B cell (primary cell): Measurements from ENCODE around the gene BCO2. TPM values are rescaled to one million over a fixed set of nuclear protein-coding genes. Genes with fewer than 3 reads are reported as not detected.

Experiments
- ATAC-seq: fragments of 200-7000 bp; cut with Tn5 transposase; one replicate; pipeline ENCODE4 v1.10.0; 2021; ENCODE audit warnings: low read depth, mild to moderate bottlenecking, moderate number of reproducible peaks, moderate library complexity
- CTCF ChIA-PET: fragments of 350-600 bp; sonication (Branson Sonifier 250); formaldehyde crosslinking; loops from one replicate; lab custom pipeline; 2021; ENCODE audit warnings: antibody characterized with exemption, inconsistent platforms; lab: Charles Lee
- POLR2A ChIA-PET: fragments of 350-600 bp; sonication (Branson Sonifier 250); formaldehyde crosslinking; loops from one replicate; lab custom pipeline; 2021; ENCODE audit warnings: antibody characterized with exemption; lab: Charles Lee
- DNase-seq: peaks from one replicate; pipeline ENCODE4 v3.0.0; 2013
- H2AFZ ChIP-seq: 2 replicates; pipeline ENCODE4 v1.6.1; 2012; ENCODE audit warnings: mild to moderate bottlenecking, low read depth, low read length; ENCODE audit not compliant: insufficient read depth, poor library complexity, severe bottlenecking
- H3K27ac ChIP-seq, 2 donors: 1 replicate in 1 of 2; 2 replicates in 1 of 2; pipeline ENCODE4 v1.5.1; 2012 to 2013; ENCODE audit warnings: low read length in 2 of 2, mild to moderate bottlenecking in 2 of 2, moderate library complexity in 1 of 2
- H3K27me3 ChIP-seq, 4 experiments: fragments of 200-600 bp in 1 of 4; sonication (generic) in 1 of 4; replicated peaks in 1 of 4; 1 replicate in 2 of 4; 2 replicates in 2 of 4; pipeline versions ENCODE4 v1.6.1 to v1.7.0; 2013 to 2016; ENCODE audit warnings: low read length in 3 of 4, mild to moderate bottlenecking in 2 of 4, mixed read lengths in 1 of 4, moderate library complexity in 1 of 4; ENCODE audit not compliant: insufficient read depth in 4 of 4, control insufficient read depth in 3 of 4; ENCODE audit errors: control extremely low read depth in 1 of 4
- H3K36me3 ChIP-seq, 2 experiments: replicated peaks in 1 of 2; 1 replicate in 1 of 2; 2 replicates in 1 of 2; pipeline versions ENCODE4 v1.6.1 to v1.7.1; 2013; ENCODE audit warnings: low read length in 1 of 2; ENCODE audit not compliant: insufficient read depth in 2 of 2, control insufficient read depth in 1 of 2; ENCODE audit errors: control extremely low read depth in 1 of 2, extremely low read depth in 1 of 2
- H3K4me1 ChIP-seq, 2 donors: fragments of 200-600 bp in 1 of 2; sonication (generic) in 1 of 2; 1 replicate in 1 of 2; 2 replicates in 1 of 2; pipeline versions ENCODE4 v1.5.1 to v1.6.1; 2013 to 2017; ENCODE audit warnings: low read length in 2 of 2; ENCODE audit not compliant: control insufficient read depth in 2 of 2, insufficient read depth in 2 of 2
- H3K4me2 ChIP-seq: replicated peaks from 2 replicates; pipeline ENCODE3; 2012; ENCODE audit warnings: mild to moderate bottlenecking, low read depth, low read length; ENCODE audit not compliant: poor library complexity, severe bottlenecking
- H3K4me3 ChIP-seq, 5 experiments: fragments of 200-600 bp in 1 of 5; sonication (generic) in 1 of 5; 1 replicate in 3 of 5; 2 replicates in 2 of 5; pipeline versions ENCODE4 v1.5.1 to v1.7.0; 2011 to 2016; ENCODE audit warnings: low read length in 4 of 5, mild to moderate bottlenecking in 4 of 5, low read depth in 2 of 5, control low read depth in 1 of 5, moderate library complexity in 1 of 5; ENCODE audit not compliant: insufficient read depth in 1 of 5; ENCODE audit errors: control extremely low read depth in 1 of 5, extremely low read depth in 1 of 5
- H3K79me2 ChIP-seq: fragments of 200-600 bp; sonication (generic); one replicate; pipeline ENCODE4 v1.6.0; 2016; ENCODE audit warnings: low read length; ENCODE audit not compliant: control insufficient read depth, insufficient read depth
- H3K9ac ChIP-seq: fragments of 200-600 bp; sonication (generic); 2 replicates; pipeline ENCODE4 v1.6.1; 2017; ENCODE audit warnings: mild to moderate bottlenecking, low read length, moderate library complexity
- H3K9me3 ChIP-seq, 3 donors: one replicate each; pipeline versions ENCODE4 v1.6.1 to v1.7.1; 2013; ENCODE audit warnings: low read length in 2 of 3; ENCODE audit not compliant: control insufficient read depth in 2 of 3, insufficient read depth in 1 of 3; ENCODE audit errors: control extremely low read depth in 1 of 3
- H4K20me1 ChIP-seq: 2 replicates; pipeline ENCODE4 v1.6.0; 2012; ENCODE audit warnings: mild to moderate bottlenecking, low read length; ENCODE audit not compliant: insufficient read depth, control insufficient read depth, poor library complexity, severe bottlenecking
- H3K27ac Mint-ChIP-seq: one replicate; pipeline ENCODE4 v1.8.0; 2021; ENCODE audit warnings: mixed read lengths
- H3K27me3 Mint-ChIP-seq: one replicate; pipeline ENCODE4 v1.8.0; 2021; ENCODE audit warnings: mixed read lengths
- H3K4me1 Mint-ChIP-seq: one replicate; pipeline ENCODE4 v1.8.0; 2021; ENCODE audit warnings: mixed read lengths
- H3K4me3 Mint-ChIP-seq: one replicate; pipeline ENCODE4 v1.8.0; 2021; ENCODE audit warnings: mixed read lengths
- H3K9me3 Mint-ChIP-seq: one replicate; pipeline ENCODE4 v1.8.0; 2022; ENCODE audit warnings: mixed read lengths; ENCODE audit not compliant: insufficient read depth
- EZH2 ChIP-seq: IDR thresholded peaks from 2 replicates; pipeline ENCODE4 v1.6.1; 2012; ENCODE audit warnings: borderline replicate concordance, low read depth, mild to moderate bottlenecking, moderate library complexity, low read length; ENCODE audit not compliant: insufficient read depth, poor library complexity, severe bottlenecking
- WGBS: methylation state at CpG from one replicate; pipeline ENCODE4 v1.1.5; 2013; ENCODE audit warnings: missing lambda C conversion rate; ENCODE audit not compliant: insufficient coverage; 5-methylcytosine and 5-hydroxymethylcytosine counted together
- intact Hi-C: fragments of 100-400 bp; cut with micrococcal nuclease; formaldehyde crosslinking; loops from one replicate; pipeline ENCODE4 v1.10.0; 2022
- polyA plus RNA-seq: library from polyadenylated mRNA; depleted of rRNA; stranded (reverse); fragments of >200 nt; gene quantifications from 2 replicates; pipeline ENCODE4 v1.2.3, GENCODE V29; 2012
- total RNA-seq, 2 donors: library from RNA; stranded (reverse); fragments of 120-200 nt in 1 of 2; gene quantifications; 1 replicate in 1 of 2; 2 replicates in 1 of 2; pipeline versions ENCODE4 v1.2.3 to v1.2.4, GENCODE V29; 2013 to 2022
- TF ChIP-seq, protein P1 (sequence below): fragments of 200-600 bp; IDR thresholded peaks from one replicate; pipeline ENCODE4 v1.8.0; 2022; ENCODE audit warnings: antibody characterized with exemption, mild to moderate bottlenecking

Gene BCO2
- total and polyA plus RNA-seq, 2 donors (not counting 1 experiment from before 2014, with no cell fraction given), result 1.7 to 1.8 TPM

DNA sequence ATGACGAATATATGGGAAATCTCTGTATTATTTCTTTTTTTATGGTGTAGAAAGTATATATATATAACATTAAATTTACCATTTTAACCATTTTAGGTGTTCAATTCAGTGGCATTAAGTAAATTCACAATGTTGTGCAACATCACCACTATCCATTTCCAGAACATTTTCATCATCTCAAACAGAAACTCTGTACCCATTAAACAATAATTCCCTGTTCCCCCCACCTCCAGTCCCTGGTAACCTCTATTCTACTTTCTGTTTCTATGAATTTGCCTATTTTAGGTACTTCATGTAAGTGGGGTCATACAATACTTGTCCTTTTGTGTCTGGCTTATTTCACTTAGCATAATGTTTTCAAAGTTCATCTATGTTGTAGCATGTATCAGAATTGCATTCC lies 35.6 kb downstream of the BCO2 start:
- H3K4me1 Mint-ChIP-seq, result peaks cover 8% of the 10 kb centered on the region
- H3K4me3 ChIP-seq, result no peak overlapping the region
- H3K9ac ChIP-seq, result no peak overlapping the region
- TF ChIP-seq, protein P1, sequence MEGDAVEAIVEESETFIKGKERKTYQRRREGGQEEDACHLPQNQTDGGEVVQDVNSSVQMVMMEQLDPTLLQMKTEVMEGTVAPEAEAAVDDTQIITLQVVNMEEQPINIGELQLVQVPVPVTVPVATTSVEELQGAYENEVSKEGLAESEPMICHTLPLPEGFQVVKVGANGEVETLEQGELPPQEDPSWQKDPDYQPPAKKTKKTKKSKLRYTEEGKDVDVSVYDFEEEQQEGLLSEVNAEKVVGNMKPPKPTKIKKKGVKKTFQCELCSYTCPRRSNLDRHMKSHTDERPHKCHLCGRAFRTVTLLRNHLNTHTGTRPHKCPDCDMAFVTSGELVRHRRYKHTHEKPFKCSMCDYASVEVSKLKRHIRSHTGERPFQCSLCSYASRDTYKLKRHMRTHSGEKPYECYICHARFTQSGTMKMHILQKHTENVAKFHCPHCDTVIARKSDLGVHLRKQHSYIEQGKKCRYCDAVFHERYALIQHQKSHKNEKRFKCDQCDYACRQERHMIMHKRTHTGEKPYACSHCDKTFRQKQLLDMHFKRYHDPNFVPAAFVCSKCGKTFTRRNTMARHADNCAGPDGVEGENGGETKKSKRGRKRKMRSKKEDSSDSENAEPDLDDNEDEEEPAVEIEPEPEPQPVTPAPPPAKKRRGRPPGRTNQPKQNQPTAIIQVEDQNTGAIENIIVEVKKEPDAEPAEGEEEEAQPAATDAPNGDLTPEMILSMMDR, result no peak
- no peak for TF ChIP-seq EZH2
- no peaks in the 10 kb centered on the region for H3K4me1 ChIP-seq
- peaks cover 0 to 2% (median 0%) of the 10 kb centered on the region in 3 donors for H3K9me3 ChIP-seq
- CTCF ChIA-PET, result no interaction called here
- ATAC-seq (no peak), DNase-seq (no peak)
- H3K4me2 ChIP-seq, result no peak overlapping the region
- H3K27me3 ChIP-seq, result peaks cover 0 to 2% (median 0%) of the 10 kb centered on the region in 4 experiments
- POLR2A ChIA-PET, result no interaction called here
- H3K36me3 ChIP-seq, result no peaks in the 10 kb centered on the region
- no peak overlapping the region for H3K27ac ChIP-seq
- H3K27me3 Mint-ChIP-seq, result peaks cover 18% of the 10 kb centered on the region
- no CpG with 5 or more reads among the region's 1 CpG for WGBS
- H2AFZ ChIP-seq, result no peak overlapping the region
- H4K20me1 ChIP-seq, result no peaks in the 10 kb centered on the region
- intact Hi-C loops, result no loop called here
- H3K79me2 ChIP-seq, result no peaks in the 10 kb centered on the region
- H3K4me3 Mint-ChIP-seq, result no peak overlapping the region
- H3K9me3 Mint-ChIP-seq, result no peaks in the 10 kb centered on the region
- no peak overlapping the region for H3K27ac Mint-ChIP-seq

DNA sequence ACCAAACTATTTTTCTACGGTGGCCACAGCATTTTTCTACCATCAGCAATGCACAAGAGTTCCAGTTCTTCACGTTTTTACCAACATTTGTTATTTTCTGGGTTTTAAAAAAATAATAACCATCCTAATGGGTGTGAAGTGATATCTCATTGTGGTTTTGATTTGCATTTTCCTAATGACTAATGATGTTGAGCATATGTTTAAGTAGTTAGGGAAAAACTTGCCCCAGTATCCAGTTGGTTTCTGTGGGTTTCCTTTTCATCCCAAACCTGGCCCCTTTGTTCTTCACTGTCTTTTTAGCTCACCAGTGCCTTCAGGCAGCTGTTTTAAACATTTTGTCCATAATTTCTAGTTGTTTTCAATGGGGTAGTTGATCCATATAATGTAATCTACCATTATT lies 36.2 kb downstream of the BCO2 start:
- Histone ChIP-seq H3K4me2 (no peak overlapping the region), H3K4me3 (no peak overlapping the region), H3K36me3 (no peaks in the 10 kb centered on the region), H3K79me2 (no peaks in the 10 kb centered on the region), H3K9ac (no peak overlapping the region), H3K27ac (no peak overlapping the region), H3K9me3 (peaks cover 0 to 2% (median 0%) of the 10 kb centered on the region in 3 donors), H4K20me1 (no peaks in the 10 kb centered on the region), H2AFZ (no peak overlapping the region), H3K4me1 (no peaks in the 10 kb centered on the region), H3K27me3 (peaks cover 0 to 2% (median 0%) of the 10 kb centered on the region in 4 experiments)
- H3K9me3 Mint-ChIP-seq, result no peaks in the 10 kb centered on the region
- TF ChIP-seq, protein P1, result no peak
- no peak for TF ChIP-seq EZH2
- peaks cover 18% of the 10 kb centered on the region for H3K27me3 Mint-ChIP-seq
- H3K27ac Mint-ChIP-seq, result no peak overlapping the region
- peaks cover 8% of the 10 kb centered on the region for H3K4me1 Mint-ChIP-seq
- WGBS, result no CpG with 5 or more reads among the region's 2 CpGs
- ATAC-seq, result no peak
- DNase-seq, result no peak
- CTCF ChIA-PET, result interaction anchor here (1.0 kb wide), 1 partner anchor 69 kb away, joined by 3 read pairs; no protein-coding TSS in a partner anchor
- POLR2A ChIA-PET, result no interaction called here
- intact Hi-C loops, result no loop called here
- H3K4me3 Mint-ChIP-seq, result no peak overlapping the region
